T-helper 1 cell (primary cell): ENCODE data around the gene HPD.
A peak's percentile ranks its signal among the peaks of the same experiment; 100 is the strongest.

ENCODE experiments used
- DNase-seq, 5 donors: peaks; one replicate each; pipeline ENCODE4 v3.0.0-alpha.2; 2012 to 2020

HPD gene

DNA sequence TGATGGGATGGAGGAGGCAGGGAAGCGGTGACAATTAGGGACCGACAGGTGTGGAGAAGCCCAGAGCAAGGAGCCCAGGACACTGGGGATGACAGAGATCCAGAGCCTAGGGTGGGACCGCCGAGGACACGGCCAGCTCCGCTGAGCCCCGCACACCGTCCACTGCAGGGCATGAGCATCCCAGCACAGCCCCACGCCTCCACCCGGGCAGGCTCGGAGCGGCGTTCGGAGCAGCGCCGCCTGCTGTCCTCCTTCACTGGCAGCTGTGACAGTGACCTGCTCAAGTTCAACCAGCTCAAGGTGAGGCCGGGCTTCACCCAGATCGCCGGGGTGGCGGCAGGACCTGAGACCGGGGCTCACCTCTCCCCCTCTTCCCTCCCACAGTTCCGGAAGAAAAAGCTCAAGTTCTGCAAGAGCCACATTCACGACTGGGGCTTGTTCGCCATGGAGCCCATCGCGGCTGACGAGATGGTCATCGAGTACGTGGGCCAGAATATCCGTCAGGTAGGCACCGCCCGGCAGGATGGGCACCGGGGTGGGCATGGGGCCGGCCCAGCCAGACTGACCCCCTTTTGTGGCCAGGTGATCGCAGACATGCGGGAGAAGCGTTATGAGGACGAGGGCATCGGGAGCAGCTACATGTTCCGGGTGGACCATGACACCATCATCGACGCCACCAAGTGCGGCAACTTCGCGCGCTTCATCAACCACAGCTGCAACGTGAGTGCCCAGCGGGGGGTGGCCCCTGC lies 31.1 kb downstream of the HPD start:
- DNase-seq = no peak

DNA sequence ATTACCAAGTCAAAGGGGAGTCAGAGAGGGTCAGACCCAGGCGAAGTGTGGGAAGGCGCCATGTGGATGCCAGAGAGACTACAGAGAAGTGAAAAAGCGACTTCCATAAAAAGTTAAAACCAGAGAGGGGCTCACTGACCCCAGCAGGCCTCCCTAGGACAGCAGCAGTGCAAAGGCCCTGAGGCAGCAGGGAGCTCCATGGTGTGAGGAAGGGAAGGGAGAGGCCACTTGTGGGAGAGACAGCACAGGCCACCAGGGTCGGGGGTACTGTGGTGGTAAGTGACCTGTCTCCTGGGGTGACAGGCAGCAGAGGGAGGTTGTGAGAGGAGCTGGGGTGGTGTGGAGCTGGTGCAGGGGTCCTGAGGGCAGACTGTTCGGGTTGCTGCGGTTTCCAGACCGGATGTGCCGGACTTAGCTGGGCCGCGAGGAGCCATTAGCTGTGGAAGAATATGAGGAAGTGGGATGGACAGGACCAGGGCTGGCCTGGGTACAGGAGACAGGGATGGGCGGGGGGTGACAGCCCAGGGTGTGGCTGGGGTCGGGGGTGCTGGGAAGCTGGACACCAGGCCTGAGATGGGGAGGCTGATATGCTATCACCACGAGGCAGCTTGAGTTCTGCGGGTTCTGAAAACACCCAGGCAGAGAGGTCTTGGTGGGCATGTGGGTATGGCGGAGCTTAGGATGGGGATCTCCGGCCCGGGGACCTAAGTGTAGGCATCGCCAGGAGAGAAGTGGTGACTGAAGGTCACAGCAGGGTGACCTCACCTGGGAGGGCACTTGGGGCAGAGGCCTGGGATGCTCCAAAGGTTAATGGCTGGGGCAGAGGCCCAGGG lies 32.1 kb downstream of the HPD start:
- DNase-seq = no peak

DNA sequence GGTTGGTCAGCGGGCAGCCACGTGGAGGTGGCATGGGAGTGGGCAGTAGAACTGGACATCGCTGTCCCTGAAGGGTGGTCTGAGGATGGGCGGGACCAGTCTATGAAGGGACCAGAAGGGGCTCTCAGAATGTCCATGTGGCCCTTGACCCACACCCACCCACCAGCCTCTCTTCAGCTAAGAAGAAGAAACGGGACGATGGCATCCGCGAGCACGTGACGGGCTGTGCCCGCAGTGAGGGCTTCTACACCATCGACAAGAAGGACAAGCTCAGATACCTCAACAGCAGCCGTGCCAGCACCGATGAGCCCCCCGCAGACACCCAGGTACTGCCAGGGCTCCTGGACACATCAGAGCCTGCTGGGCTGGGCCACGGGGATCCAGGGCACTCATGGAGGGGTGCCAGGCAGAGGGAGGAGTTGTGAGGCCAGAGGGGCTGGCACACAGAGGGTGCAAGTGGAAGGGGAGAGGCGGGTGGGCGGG lies 33.6 kb downstream of the HPD start:
- no peak for DNase-seq

DNA sequence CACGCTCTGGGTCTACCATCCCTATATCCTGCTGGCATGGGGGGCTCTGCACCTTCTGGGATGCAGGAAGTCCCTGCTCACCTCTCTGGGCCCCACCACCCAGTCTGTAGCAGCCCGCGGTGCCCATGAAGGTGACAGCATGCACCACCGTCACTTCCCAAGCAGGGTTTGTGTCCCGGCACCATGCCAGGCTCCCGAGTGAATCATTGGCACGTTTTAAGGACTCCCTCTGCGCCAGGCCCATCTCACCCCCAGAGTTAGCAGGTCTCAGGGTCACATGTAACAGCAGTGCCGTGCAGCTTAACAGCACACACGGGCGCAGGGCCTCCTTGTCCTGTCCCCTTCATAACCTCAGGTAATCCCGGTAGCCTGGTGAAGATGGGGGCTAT lies 34.9 kb downstream of the HPD start:
- no peak for DNase-seq

DNA sequence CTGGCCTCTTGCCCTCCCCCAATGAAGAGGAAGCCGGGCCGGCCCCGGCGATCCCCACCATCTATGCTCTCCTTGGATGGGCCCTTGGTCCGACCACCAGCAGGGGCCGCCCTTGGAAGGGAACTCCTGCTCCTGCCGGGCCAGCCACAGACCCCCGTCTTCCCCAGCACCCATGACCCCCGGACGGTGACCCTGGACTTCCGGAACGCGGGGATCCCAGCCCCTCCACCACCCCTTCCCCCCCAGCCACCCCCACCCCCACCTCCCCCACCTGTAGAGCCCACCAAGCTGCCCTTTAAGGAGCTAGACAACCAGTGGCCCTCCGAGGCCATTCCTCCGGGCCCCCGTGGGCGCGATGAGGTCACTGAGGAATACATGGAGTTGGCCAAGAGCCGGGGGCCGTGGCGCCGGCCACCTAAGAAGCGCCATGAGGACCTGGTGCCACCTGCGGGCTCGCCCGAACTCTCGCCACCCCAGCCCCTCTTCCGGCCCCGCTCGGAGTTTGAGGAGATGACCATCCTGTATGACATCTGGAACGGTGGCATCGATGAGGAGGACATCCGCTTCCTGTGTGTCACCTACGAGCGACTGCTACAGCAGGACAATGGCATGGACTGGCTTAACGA lies 35.4 kb downstream of the HPD start:
- DNase-seq = no peak

DNA sequence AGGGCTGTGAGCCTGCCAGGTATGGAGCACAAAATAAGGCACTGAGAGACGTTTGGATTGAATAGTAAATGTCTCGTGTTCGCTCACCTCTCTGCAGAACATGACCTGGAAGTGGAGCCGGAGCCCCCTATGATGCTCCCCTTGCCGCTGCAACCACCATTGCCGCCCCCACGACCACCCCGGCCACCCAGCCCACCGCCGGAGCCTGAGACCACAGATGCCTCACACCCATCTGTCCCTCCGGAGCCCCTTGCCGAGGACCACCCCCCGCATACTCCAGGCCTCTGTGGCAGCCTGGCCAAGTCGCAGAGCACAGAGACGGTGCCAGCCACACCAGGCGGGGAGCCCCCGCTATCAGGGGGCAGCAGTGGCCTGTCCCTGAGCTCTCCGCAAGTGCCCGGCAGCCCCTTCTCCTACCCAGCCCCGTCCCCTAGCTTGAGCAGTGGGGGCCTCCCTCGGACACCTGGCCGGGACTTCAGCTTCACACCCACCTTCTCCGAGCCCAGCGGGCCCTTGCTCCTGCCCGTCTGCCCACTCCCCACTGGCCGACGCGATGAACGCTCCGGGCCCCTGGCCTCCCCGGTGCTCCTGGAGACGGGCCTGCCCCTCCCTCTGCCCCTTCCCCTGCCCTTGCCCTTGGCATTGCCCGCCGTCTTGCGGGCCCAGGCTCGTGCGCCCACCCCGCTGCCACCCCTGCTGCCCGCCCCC lies 36.1 kb downstream of the HPD start:
- no peak for DNase-seq

DNA sequence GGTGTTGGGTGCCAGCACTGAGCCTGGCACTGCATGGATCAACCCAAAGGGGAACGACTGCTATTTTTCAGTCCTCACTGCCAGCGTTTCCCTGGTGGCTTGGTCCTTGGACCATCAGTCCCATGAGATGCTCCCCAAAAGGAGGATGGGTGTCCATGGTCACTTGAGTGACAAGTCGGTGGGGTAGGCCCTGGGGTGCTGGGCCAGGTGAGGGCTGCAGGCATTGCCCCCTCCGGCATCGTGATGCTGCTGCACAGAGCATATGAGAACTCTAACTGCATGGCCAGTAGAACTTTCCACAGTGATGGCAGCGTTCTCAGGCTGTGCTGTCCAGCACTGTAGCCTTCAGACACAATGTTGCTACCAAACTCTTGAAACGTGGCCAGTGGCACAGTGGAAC lies 38.6 kb downstream of the HPD start:
- no peak for DNase-seq

DNA sequence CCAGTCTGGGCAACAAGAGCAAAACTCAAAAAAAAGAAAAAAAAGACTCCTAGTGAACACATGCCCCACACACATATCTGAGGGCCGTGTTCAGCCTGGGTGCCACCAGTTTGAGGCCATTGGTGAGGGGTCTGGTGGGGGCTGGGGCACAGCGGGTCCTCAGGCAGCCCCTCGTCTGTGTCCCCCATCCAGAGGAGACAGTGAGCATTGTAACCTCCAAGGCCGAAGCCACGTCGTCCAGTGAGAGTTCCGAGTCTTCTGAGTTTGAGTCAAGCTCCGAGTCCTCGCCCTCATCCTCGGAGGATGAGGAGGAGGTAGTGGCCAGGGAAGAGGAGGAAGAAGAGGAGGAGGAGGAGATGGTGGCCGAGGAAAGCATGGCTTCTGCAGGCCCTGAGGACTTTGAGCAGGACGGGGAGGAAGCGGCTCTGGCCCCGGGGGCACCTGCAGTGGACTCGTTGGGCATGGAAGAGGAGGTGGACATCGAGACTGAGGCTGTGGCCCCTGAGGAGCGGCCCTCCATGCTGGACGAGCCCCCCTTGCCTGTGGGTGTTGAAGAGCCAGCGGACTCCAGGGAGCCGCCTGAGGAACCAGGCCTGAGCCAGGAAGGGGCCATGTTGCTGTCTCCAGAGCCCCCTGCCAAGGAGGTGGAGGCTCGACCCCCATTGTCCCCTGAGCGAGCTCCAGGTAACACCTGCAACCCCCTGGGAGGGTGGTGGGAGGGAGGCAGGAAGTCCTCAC lies 39.3 kb downstream of the HPD start:
- no peak for DNase-seq

DNA sequence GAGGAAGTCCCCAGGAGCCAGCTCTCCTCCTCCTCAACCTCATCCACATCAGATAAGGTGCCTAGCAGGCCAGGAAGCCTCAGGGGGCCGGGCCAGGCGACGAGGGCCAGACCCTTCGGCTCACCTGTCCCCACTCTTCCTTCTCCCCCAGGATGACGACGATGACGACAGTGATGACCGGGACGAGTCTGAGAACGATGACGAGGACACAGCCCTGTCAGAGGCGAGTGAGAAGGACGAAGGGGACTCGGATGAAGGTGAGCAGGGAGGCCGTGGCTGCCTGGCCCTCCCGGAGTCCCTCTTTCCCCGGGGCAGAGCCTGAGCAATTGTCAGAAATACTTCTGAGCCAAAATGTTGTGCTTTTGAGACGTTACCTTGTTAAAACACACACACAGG lies 41.0 kb downstream of the HPD start:
- DNase-seq = no peak

DNA sequence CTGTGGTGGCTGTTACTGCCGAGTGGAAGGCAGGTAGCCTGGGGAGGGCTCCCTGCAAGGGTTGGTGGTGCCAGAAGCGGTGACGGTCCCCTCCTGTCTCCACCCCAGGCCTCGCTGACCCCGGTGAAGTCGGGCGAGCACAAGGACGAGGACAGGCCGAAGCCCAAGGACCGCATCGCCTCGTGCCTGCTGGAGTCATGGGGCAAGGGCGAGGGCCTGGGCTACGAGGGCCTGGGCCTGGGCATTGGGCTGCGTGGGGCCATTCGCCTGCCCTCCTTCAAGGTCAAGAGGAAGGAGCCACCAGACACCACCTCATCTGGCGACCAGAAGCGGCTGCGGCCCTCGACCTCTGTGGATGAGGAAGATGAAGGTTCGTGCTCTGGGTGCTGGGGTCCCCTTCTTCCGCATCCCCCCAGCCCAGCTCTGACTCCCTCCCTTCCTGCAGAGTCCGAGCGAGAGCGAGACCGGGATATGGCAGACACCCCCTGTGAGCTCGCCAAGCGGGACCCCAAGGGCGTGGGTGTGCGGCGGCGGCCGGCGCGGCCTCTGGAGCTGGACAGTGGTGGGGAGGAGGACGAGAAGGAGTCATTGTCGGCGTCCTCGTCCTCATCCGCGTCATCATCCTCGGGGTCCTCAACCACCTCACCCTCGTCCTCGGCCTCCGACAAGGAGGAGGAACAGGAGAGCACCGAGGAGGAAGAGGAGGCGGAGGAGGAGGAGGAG lies 41.6 kb downstream of the HPD start:
- peak in 1 of 5 donors; percentile 12 for DNase-seq

DNA sequence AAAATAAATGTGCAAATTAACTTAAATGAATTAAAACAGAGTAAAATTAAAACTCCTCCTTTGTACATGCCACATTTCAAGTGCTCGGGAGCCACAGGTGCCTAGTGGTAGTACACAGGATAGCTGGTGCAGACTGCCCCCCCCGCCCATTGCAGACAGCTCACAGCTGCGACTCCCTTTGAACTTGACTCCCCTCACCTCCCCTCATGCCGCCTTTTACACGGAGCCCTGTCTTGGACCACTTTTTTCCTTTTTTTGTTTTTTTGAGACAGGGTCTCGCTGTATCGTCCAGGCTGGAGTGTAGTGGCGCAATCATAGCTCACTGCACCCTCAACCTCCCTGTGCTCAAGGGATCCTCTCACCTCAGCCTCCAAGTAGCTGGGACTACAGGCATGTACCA lies 43.4 kb downstream of the HPD start:
- DNase-seq = no peak

DNA sequence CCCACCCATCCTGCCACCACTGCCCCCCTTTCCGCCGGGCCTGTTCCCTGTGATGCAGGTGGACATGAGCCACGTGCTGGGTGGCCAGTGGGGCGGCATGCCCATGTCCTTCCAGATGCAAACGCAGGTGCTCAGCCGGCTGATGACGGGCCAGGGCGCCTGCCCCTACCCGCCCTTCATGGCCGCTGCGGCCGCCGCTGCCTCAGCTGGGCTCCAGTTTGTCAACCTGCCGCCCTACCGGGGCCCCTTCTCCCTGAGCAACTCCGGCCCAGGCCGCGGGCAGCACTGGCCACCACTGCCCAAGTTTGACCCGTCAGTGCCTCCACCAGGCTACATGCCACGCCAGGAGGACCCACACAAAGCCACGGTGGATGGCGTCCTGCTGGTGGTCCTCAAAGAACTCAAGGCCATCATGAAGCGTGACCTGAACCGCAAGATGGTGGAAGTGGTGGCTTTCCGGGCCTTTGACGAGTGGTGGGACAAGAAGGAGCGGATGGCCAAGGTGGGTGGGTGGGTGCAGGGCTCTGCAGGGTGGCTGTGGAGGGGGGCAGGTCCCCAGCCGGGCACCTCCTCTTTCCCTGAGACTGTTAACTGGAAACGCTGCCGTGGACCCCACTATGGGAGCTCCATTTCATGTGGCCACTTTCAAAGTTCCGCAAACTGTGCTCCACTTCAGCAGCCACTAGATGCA lies 44.1 kb downstream of the HPD start:
- peak in 1 of 5 donors; percentile 9 for DNase-seq

DNA sequence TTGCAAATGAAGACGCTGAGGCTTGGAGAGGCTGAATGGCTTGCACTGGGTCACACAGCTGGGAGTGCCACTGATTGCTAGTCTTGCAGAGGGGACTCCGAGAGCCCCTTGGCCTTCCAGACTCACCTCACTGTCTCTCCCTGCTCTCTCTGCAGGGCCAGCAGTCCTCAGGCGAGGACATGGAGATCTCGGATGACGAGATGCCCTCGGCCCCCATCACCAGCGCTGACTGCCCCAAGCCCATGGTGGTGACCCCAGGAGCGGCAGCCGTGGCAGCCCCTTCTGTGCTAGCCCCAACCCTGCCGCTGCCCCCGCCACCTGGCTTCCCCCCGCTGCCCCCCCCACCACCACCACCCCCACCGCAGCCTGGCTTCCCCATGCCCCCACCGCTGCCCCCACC lies 44.7 kb downstream of the HPD start:
- no peak for DNase-seq

DNA sequence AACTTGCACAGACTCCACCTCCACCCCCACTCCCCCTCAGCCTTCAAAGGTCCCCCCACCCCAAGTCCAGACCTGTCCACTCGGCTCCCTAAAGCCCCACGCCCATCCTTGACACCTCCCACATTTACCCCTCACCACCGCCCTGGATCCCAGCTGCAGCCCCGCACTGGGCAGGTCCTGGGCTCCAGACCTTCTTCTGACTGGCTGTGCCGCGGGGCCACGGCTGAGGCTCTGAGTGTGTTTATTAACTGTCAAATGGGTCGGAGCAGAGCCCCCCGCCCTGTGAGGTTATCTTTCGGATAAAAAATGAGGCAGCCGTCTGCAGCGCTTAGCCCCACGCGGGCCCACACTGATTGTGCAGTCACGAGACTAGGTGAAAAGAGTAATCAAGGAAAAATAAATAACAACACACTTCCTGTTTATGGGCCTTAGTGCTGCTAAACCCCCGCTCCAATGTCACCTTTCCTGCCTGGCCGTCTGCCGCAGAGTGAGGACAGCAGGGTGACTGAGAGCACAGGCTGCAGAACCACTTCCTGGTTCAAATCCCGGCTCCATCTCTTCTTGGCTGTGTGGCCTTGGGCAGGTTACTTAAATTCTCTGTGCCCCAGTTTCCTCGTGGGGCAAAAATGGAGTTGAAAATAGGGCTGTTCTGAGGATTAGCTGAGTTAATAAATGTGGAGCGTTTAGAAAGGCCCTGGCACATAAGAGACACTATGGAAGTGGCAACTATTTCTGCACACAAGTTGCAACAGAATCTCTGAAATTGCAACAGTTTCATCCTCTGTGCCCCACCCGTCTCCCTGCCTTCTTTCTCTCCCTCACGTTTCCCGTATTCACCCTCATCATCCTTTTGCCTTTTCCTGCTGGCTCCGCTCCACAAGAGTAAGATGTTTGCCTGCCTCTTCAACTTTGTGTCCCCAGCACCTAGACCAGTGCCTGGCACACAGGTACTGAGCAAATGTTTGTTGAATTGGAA lies 45.5 kb downstream of the HPD start:
- peak in 1 of 5 donors; percentile 33 for DNase-seq

DNA sequence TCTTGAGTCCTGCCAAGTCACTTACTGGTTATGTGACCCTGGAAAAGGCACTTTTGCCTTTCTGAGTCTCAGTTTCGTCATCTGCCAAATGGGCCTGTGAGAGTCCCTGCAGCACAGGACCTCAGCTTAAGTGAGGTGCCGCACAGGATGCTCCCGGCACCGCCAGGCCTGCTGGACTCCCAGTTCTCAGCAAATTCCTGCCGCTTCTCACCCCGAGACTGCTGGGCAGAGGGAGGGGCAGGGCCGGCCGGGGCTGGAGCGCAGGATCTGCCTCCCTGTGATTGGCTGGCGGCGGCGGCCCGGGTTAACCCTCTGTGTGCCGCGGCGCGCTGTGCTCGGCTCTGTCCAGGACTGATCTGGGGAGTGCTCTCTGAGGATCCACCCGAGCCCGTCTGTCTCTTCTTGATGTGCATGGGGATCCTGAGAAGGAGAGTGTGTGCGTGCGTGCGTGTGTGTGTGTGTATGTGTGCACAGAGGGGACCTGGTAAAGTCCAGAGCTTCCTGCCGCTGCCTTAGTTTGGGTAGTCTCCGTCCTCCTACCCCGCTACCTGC lies 46.3 kb downstream of the HPD start:
- DNase-seq = peak in 1 of 5 donors; percentile 37

DNA sequence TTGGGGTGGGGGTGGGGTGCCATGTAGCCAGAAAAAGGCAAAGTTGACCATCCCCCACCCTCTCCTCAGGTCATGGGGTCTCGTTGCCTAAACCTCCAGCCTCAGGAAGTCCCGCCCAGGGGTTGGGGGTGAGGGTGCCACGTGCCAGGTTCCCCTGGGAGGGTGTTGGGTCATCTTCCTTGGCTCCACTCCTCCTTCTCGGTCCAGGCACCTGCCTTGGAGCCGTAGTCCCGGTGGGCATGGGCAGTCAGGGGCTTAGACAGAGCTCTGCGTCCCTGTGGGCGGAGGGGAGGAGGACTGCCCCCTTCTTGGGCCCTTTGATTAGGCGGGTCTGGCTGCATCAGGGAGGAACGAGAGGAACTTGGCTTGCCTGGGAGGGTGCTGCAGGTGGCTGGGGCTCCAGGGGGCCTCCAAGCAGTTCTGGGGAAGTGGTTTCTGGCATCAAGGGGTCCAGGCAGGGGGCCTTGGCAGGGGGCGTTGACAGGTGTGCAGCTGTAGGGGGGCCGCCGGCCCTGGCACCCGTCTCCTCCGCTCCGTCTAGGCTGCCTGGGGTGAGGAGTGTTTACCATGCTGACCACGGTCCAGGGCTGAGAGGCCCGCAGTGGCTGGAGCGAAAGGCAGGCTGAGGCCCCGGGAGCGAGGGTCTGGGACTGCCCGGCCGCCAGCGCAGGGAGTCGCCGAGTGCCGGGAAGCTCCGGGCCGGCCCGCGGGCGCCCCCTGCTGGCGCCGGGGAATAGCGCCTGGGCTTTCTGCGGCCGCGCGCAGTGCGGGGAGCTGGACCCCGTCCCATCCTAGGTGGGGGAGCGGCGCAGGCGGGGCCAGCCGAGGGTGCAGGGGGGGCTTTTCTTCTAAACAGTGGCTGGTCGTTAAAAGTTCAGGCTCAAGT lies 47.0 kb downstream of the HPD start:
- peak in 4 of 5 donors; percentile 51 to 74 (median 58) for DNase-seq

DNA sequence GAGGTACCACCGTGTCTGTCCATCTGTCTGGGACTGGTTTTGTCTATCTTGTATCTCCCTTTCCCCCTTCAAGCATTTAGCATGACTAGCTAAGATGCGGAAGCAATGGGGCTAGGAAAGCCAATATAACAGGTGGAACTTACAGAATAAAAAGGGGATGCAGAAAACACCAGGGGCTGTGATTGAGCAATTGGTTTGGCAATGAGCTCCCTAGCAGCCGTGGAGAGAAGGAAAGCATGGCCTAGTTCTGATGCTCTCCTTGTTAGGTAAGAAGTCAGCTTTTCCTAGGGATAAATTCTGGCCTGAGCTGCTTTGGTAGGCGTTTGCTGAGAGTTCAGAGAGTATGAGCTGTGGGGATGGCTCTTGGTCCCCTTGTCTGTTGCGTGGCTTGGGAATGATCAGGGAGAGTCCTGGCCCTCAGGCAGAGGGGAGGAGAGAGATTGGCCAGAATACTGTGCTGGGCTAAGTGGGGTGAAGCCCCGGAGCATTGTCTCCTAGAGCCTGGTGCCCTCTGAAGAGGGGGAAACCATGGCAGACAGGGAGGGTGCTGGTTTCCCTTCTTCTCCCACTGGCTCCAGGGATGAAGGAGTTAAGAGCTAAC lies 47.7 kb downstream of the HPD start:
- DNase-seq = no peak
